Hair follicular keratinocyte (primary cell): ENCODE results near the gene BUB1. TPM values are rescaled to one million over a fixed set of nuclear protein-coding genes. Genes with fewer than 3 reads are reported as not detected.

Experiments used
- total RNA-seq: library from RNA; depleted of rRNA; stranded (reverse); fragments of >200 nt; gene quantifications from 2 replicates; pipeline ENCODE4 v1.2.3, GENCODE V29; 2015

The BUB1 gene
- 14.4 and 46.6 TPM in 2 replicates for total RNA-seq

GRCh38 chr2:110677530-110678456 is at the start of gene BUB1:
BUB1 (minus strand) TSS chr2:110678063; CDS start chr2:110677995, 68 bp downstream.

Other genes starting within 250 kb of the BUB1 start
- gene LIMS4, start 205.2 kb downstream of the BUB1 start, total RNA-seq, result not detected in 2 replicates
- 1.5 and 14.2 TPM in 2 replicates for gene RGPD6, start 100.8 kb downstream of the BUB1 start, total RNA-seq
- not detected in 2 replicates for gene ACOXL, start 54.5 kb upstream of the BUB1 start, total RNA-seq